Omental fat pad (tissue), 4 donors: ENCODE data around the gene ASAP3. TPM values are rescaled to one million over a fixed set of nuclear protein-coding genes. Genes with fewer than 3 reads are reported as not detected.

ENCODE experiments used
- ATAC-seq: fragments of 150-250 bp; one replicate; pipeline ENCODE4 v1.9.1; 2016; ENCODE audit warnings: mild to moderate bottlenecking, moderate library complexity; ENCODE audit not compliant: low FRiP score
- DNase-seq: peaks from one replicate; pipeline ENCODE4 v3.0.0-alpha.2; 2019; ENCODE audit warnings: low spot score
- total RNA-seq, 4 donors: library from RNA; depleted of rRNA; stranded (reverse); fragments of >200 nt; gene quantifications; one replicate each; pipeline ENCODE4 v1.1.0, GENCODE V29; 2016
- TF ChIP-seq, protein P1 (sequence below), 3 donors: fragments of 450-650 bp; IDR thresholded peaks; one replicate each; pipeline ENCODE4 v1.5.1; 2016 to 2017; ENCODE audit warnings: antibody characterized with exemption in 3 of 3, mild to moderate bottlenecking in 3 of 3, moderate library complexity in 2 of 3

Gene ASAP3
- total RNA-seq, 4 donors from 2014 or later: 30.6 to 71.7 (median 36.7) TPM

DNA sequence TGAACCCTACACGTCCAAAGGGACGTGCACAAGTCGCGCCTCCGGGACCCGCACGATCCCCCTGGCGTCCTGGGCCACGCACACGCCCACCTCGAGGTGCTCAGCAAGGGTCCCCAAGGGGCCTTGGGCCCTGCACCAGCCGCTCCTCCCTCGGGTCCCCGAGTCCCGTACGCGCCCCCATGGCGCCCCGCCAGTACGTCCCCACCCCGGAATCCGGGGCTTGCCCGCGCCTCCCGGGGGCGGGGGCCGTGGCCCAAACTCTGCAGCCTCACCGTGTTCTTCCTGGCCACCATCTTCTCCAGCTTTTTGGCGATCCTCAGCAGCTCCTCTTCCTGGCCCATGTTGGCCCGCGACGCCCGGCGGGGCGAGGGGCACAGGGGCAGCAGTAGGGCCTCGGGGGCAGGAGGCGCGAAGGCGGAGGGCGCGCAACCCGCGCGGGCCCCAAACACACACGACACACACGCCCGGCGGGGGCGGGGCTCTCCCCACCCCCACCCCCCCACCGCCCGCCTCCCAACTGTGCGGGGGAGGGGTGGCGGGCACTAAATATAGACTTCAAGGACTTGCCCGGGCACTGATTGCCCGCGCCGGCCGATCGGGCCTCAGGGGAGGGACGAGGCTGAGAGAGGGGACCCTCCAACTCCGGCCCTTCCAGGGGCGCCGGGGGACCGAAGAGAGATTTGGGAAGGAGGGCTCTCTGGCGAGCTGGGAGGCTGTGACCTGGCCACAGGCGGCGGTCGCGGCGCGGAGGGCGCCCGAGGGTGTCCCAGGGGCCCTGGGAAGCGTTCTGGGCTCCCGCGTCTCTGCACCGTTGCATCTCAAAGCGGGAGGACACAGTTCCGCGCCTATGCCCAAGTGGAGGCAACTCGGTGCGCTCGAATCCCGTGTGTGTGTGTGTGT lies 59.4 kb downstream of the ASAP3 start, which contains the start of gene TCEA3:
Gene TCEA3 (minus strand): TSS at position 456 of the 900 bp plus-strand sequence. CDS start 115 bp downstream, at position 341.
- ATAC-seq (peak; percentile 26), DNase-seq (no peak)
- TF ChIP-seq, protein P1, sequence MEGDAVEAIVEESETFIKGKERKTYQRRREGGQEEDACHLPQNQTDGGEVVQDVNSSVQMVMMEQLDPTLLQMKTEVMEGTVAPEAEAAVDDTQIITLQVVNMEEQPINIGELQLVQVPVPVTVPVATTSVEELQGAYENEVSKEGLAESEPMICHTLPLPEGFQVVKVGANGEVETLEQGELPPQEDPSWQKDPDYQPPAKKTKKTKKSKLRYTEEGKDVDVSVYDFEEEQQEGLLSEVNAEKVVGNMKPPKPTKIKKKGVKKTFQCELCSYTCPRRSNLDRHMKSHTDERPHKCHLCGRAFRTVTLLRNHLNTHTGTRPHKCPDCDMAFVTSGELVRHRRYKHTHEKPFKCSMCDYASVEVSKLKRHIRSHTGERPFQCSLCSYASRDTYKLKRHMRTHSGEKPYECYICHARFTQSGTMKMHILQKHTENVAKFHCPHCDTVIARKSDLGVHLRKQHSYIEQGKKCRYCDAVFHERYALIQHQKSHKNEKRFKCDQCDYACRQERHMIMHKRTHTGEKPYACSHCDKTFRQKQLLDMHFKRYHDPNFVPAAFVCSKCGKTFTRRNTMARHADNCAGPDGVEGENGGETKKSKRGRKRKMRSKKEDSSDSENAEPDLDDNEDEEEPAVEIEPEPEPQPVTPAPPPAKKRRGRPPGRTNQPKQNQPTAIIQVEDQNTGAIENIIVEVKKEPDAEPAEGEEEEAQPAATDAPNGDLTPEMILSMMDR (IDR thresholded peaks at IDR 0.05): no peak

DNA sequence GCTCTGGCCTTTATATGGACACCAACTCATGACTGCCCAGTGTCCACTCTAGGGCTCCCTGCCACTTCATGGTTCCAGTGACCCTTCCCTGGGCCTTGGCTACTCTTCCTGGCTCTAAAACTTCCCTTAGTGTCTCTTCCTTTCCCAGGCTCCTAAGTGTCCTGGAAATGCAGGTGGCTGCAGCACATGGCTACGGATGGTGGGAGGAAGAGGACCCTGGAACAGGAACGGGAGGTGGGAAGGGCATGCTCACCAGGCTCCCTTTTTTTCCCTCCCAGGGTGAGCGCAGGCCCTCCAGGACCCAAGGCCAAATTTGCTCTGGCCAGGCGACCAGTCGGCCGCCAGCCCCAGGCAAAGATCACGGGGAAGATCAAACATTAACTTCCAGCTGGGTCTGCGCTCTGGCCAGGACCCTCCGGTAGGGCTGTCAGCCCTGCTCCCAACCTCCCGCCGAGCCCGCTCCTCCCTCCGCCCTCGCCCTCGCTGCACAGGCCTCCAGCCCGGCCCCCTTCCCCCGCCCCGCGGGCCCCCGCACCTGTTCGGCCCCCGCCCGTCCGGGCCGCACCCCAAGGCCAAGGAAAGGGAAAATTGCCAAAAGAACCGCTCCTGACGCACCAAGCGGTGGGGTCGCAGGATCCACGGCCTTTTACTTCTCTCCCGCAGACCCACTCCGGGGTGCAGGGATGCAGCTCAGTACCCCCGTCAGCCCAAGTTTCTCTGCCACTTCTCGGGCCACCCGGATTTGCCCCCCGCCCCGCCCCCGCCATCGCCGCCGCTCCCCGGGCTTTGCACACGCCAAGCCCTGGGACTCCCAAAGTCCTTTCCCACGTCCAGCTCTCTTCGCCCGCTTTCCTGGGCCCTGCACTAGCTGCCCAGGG lies 60.3 kb downstream of the ASAP3 start:
- DNase-seq: no peak
- TF ChIP-seq, protein P1 (IDR thresholded peaks at IDR 0.05): no peak
- ATAC-seq: peak; percentile 27

DNA sequence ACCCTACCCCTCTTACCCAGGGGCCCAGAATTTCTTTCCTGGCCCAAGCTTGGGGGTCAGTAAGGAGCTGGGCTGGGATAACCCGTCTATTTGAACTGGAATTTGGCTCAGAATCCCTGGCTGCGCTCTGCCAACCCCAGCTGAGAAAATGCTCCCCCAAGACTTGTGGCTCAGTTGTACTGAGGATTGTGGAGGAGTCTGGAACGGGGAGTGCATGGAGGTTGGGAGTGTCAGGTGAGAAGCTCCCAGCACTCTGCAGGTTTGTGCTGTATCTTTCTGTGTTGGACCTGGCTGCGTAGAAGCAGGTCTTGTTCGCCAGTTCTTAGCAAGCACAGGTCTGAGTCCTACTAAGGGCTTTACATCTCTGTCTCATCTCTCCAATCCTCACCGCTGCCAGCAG lies 61.0 kb downstream of the ASAP3 start:
- TF ChIP-seq, protein P1 (IDR thresholded peaks at IDR 0.05): no peak
- DNase-seq (no peak), ATAC-seq (peak; percentile 39)

DNA sequence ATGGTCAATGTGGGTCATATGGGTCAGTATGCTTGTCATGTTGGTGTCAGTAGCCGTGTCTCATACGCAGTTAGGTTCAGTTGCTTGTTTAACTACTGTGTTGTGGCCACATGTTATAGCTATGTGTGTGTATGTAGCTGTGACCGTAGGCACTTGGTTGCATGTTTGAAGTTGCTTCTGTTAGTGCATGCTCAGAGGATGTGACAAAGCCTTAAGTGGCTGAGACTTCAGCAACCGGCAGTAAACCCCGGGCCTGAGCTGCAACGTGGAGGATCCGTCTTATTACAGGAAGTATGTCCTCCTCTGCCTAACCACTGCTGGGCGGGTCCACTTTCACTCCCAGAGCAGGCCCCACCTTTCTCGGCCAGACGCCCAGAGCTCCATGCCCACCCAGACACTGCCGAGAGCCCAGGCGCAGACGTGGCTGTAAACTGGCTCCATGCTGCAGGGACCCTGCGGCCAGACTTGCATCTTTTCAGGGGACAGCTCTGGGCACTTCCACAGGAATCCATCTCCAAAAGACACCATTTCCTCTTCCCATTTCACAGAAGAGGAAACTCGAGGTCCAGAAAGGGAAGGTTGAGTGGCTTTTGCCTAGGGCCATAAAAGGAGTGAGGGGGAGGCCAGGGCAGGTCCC lies 61.6 kb downstream of the ASAP3 start:
- TF ChIP-seq, protein P1 (IDR thresholded peaks at IDR 0.05): no peak
- ATAC-seq (peak; percentile 52), DNase-seq (no peak)

DNA sequence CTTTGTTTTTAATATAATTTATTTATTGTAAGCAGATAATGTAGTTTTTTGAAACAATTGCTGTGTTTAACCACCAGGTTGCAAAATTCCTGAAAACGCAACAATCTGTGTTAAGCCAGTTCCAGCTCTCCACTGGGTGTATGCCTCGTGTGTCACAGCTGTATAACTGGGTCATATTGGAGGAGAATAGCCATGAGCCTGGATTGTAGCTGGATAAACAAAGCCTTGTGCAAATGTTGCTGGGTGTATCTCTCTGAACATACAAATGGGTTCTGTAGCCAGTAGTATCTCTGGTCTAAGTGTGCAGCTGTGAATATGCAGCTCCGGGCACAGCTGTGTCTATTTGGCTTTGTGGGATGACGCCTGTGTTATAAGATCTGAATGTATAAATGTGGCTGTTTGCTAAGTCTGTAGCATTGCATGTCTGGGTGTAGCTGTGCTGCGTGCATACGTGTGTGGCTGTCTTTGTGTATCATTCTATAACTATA lies 62.2 kb downstream of the ASAP3 start:
- DNase-seq (no peak), ATAC-seq (no peak)
- TF ChIP-seq, protein P1 (IDR thresholded peaks at IDR 0.05): no peak

DNA sequence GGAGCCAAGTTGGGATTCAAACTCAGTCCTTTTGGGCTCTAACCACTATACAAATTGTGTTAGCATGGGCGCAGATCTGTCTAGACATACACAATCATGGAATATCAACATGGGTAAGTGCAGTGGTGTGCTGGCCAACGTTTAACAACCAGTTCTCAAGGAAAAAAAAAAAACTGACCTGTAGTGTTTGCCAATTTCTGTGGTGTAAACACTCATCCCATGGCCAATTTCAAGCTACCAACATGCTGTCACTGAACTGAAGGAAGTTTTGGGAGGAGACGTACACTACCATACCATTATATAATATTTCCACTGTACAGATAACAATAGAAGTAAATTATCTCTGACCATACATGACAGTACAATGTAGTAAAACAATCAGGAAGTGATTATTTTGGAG lies 62.6 kb downstream of the ASAP3 start:
- ATAC-seq (no peak), DNase-seq (no peak)
- TF ChIP-seq, protein P1 (IDR thresholded peaks at IDR 0.05): no peak
